ENCODE data around the gene MPV17L2.

- no peak for TF ChIP-seq CTCF (IDR thresholded peaks at IDR 0.05)
- TF ChIP-seq POLR2A (IDR thresholded peaks at IDR 0.05), result no peak
Measured at GRCh38 chr19:18174983-18175382, 18.0 kb upstream of the MPV17L2 start.

All from lower leg skin (tissue), 3 donors.